ENCODE data around the gene LAYN. TPM values are rescaled to one million over a fixed set of nuclear protein-coding genes. Genes with fewer than 3 reads are reported as not detected.

Gene LAYN
- total and polyA plus RNA-seq, 2 of the 13 experiments (the other 11 are each of a cell fraction or from before 2014, with no cell fraction given) = 0.17 TPM; not detected in 1

GRCh38 chr11:111502611-111503010 lies 37.9 kb upstream of the LAYN start (continued):
- TF ChIP-seq REST (IDR thresholded peaks at IDR 0.05; ENCODE audit: borderline replicate concordance in 1 of 2, low read depth in 1 of 2, low read length in 2 of 2) = no peak

GRCh38 chr11:111510311-111510710 lies 30.2 kb upstream of the LAYN start:
- H3K27me3 ChIP-seq (ENCODE audit: control insufficient read depth in 1 of 2, insufficient read depth in 2 of 2, low read length in 2 of 2) = peaks cover 0 to 24% of the 10 kb centered on the region in 2 experiments
- WGBS (ENCODE audit: low lambda C conversion rate) = 0% methylated on average over 1 of the region's 1 CpG
- H3K27ac ChIP-seq (ENCODE audit: extremely low read length, insufficient read depth, low read length) = no peak overlapping the region
- no peaks in the 10 kb centered on the region for H3K9me3 ChIP-seq (ENCODE audit: low read length)
- in situ Hi-C loops (cut with HindIII; ENCODE audit: extremely low pct_ligation_motif_present, low pct_unique_long_range_greater_than_20kb) = no loop called here
- DNase-seq (ENCODE audit: low spot score) (no peak), ATAC-seq (no peak), FAIRE-seq (no peak)
- no peaks in the 10 kb centered on the region for H3K36me3 ChIP-seq (replicated peaks in 1 of 2; ENCODE audit: control insufficient read depth in 1 of 2, insufficient read depth in 2 of 2, low read length in 2 of 2)
- POLR2A ChIA-PET = no interaction called here
- H3K79me2 ChIP-seq (ENCODE audit: insufficient read depth, low read length) = no peaks in the 10 kb centered on the region
- no peaks in the 10 kb centered on the region for H4K20me1 ChIP-seq (ENCODE audit: insufficient read depth, low read length)
- intact Hi-C loops (cut with micrococcal nuclease; ENCODE audit: unreplicated experiment) = no loop called here
- CTCF ChIA-PET (ENCODE audit: low intra/inter-chr PET ratio, low total read pairs) = no interaction called here
- BruUV-seq (replicated peaks) = no TSS peak
- peaks cover 6% of the 10 kb centered on the region; the same call in 1 of the 2 replicates for H3K4me1 ChIP-seq (ENCODE audit: insufficient read depth, low read length)
- H3K9ac ChIP-seq (ENCODE audit: insufficient read depth, low read depth, low read length) = no peak overlapping the region
- H3K4me2 ChIP-seq (ENCODE audit: low read depth, low read length) = no peak overlapping the region
- no peak overlapping the region for H3K4me3 ChIP-seq (replicated peaks in 1 of 3; ENCODE audit: insufficient read depth in 1 of 3, low read depth in 2 of 3, low read length in 3 of 3)
- TF ChIP-seq HNRNPUL1 (IDR thresholded peaks at IDR 0.05; ENCODE audit: low read depth, low read length) (no peak), HNF1A (IDR thresholded peaks at IDR 0.05; ENCODE audit: low read depth) (no peak), HNF1A (CRISPR knock-in tag; IDR thresholded peaks at IDR 0.05; ENCODE audit: borderline replicate concordance) (no peak), KLF9 (CRISPR knock-in tag; IDR thresholded peaks at IDR 0.05; ENCODE audit: low read depth) (no peak), ZNF598 (CRISPR knock-in tag; IDR thresholded peaks at IDR 0.05; ENCODE audit: borderline replicate concordance) (no peak), ZNF136 (CRISPR knock-in tag; IDR thresholded peaks at IDR 0.05; ENCODE audit: low read depth) (no peak), ZNF468 (CRISPR knock-in tag; IDR thresholded peaks at IDR 0.05) (no peak), MXI1 (IDR thresholded peaks at IDR 0.05; ENCODE audit: borderline replicate concordance, low read depth, low read length) (no peak)
- H2AFZ ChIP-seq (ENCODE audit: low read length) = no peak overlapping the region
